Neural cell (in vitro differentiated cells): ENCODE data around the gene GAS7. TPM values are rescaled to one million over a fixed set of nuclear protein-coding genes. Genes with fewer than 3 reads are reported as not detected.

ENCODE experiments used
- H2AFZ ChIP-seq: fragments of 200-600, 300-800 bp; sonication (generic), shearing (Covaris generic); 2 replicates; pipeline ENCODE4 v1.6.0; 2014; ENCODE audit warnings: low read depth, mild to moderate bottlenecking, antibody characterized with exemption, low read length, moderate library complexity
- H3F3A ChIP-seq: fragments of 200-600 bp; shearing (Covaris generic); 2 replicates; pipeline ENCODE4 v1.6.1; 2016; ENCODE audit warnings: mild to moderate bottlenecking, moderate library complexity, mixed read lengths, antibody characterized with exemption, low read length; ENCODE audit not compliant: insufficient read depth, poor library complexity, severe bottlenecking
- H3K27ac ChIP-seq: fragments of 200-600, 300-800 bp; sonication (generic), shearing (Covaris generic); 2 replicates; pipeline ENCODE4 v1.5.1; 2014; ENCODE audit warnings: mild to moderate bottlenecking, low read length, moderate library complexity
- H3K27me3 ChIP-seq: fragments of 300-800, 200-600 bp; sonication (generic), shearing (Covaris generic); 2 replicates; pipeline ENCODE4 v1.6.0; 2014; ENCODE audit warnings: mild to moderate bottlenecking, low read depth, low read length, moderate library complexity; ENCODE audit not compliant: insufficient read depth
- H3K36me3 ChIP-seq: fragments of 300-800, 200-600 bp; sonication (generic), shearing (Covaris generic); 2 replicates; pipeline ENCODE4 v1.5.1; 2014; ENCODE audit warnings: mild to moderate bottlenecking, antibody characterized with exemption, low read length, moderate library complexity; ENCODE audit not compliant: insufficient read depth
- H3K4me2 ChIP-seq: fragments of 300-800, 200-600 bp; sonication (generic), shearing (Covaris generic); 2 replicates; pipeline ENCODE4 v1.6.0; 2014; ENCODE audit warnings: mild to moderate bottlenecking, low read length
- H3K4me3 ChIP-seq: fragments of 300-800, 200-600 bp; sonication (generic), shearing (Covaris generic); 2 replicates; pipeline ENCODE4 v1.5.1; 2014; ENCODE audit warnings: mild to moderate bottlenecking, low read length, moderate library complexity
- H3K79me2 ChIP-seq: fragments of 200-600 bp; shearing (Covaris generic); replicated peaks from 2 replicates; pipeline ENCODE4 v1.6.0; 2014; ENCODE audit warnings: mild to moderate bottlenecking, low read length, moderate library complexity; ENCODE audit not compliant: insufficient read depth
- H3K9ac ChIP-seq: fragments of 300-800, 200-600 bp; sonication (generic), shearing (Covaris generic); 2 replicates; pipeline ENCODE4 v1.6.1; 2016; ENCODE audit warnings: mild to moderate bottlenecking, low read length, mixed read lengths
- H3K9me2 ChIP-seq: fragments of 200-600 bp; shearing (Covaris generic); 2 replicates; pipeline ENCODE4 v1.6.1; 2016; ENCODE audit warnings: mild to moderate bottlenecking, low read length, mixed read lengths; ENCODE audit not compliant: insufficient read depth
- H3K9me3 ChIP-seq: fragments of 200-600, 300-800 bp; sonication (generic), shearing (Covaris generic); 2 replicates; pipeline ENCODE4 v1.6.1; 2016; ENCODE audit warnings: mild to moderate bottlenecking, mixed run types, low read length, moderate library complexity, mixed read lengths
- H4K20me1 ChIP-seq: fragments of 200-600 bp; shearing (Covaris generic); 2 replicates; pipeline ENCODE4 v1.6.1; 2016; ENCODE audit warnings: mild to moderate bottlenecking, mixed run types; ENCODE audit not compliant: insufficient read depth
- EP300 ChIP-seq: fragments of 450-650 bp; conservative IDR thresholded peaks from 2 replicates; pipeline ENCODE4 v1.6.1; 2014; ENCODE audit warnings: antibody characterized with exemption, mild to moderate bottlenecking, moderate library complexity; ENCODE audit not compliant: poor library complexity, severe bottlenecking
- EZH2 ChIP-seq: fragments of 200-600, 300-800 bp; shearing (Covaris generic), sonication (generic); IDR thresholded peaks from 2 replicates; pipeline ENCODE4 v1.6.1; 2014; ENCODE audit warnings: antibody characterized with exemption, low read length, borderline replicate concordance, mild to moderate bottlenecking; ENCODE audit not compliant: insufficient read depth, poor library complexity, severe bottlenecking
- MXI1 ChIP-seq: fragments of 450-650 bp; conservative IDR thresholded peaks from 2 replicates; pipeline ENCODE4 v1.6.1; 2014; ENCODE audit warnings: antibody characterized with exemption, mild to moderate bottlenecking; ENCODE audit not compliant: poor library complexity, severe bottlenecking
- POLR2AphosphoS5 ChIP-seq: IDR thresholded peaks from 2 replicates; pipeline ENCODE4 v1.6.1; 2012
- RAD21 ChIP-seq: fragments of 450-650 bp; conservative IDR thresholded peaks from 2 replicates; pipeline ENCODE4 v1.6.1; 2014; ENCODE audit warnings: antibody characterized with exemption, mild to moderate bottlenecking, moderate library complexity
- SMC3 ChIP-seq: fragments of 450-650 bp; conservative IDR thresholded peaks from 2 replicates; pipeline ENCODE4 v1.6.1; 2014; ENCODE audit warnings: antibody characterized with exemption, mild to moderate bottlenecking, moderate library complexity; ENCODE audit not compliant: poor library complexity
- polyA plus RNA-seq: library from polyadenylated mRNA; depleted of rRNA; stranded (reverse); fragments of >200 nt; gene quantifications from 2 replicates; pipeline ENCODE4 v1.2.3, GENCODE V29; 2014
- TF ChIP-seq, protein P1 (sequence below): fragments of 450-650 bp; IDR thresholded peaks from 2 replicates; pipeline ENCODE4 v1.5.1; 2014; ENCODE audit warnings: antibody characterized with exemption, mild to moderate bottlenecking, moderate library complexity; ENCODE audit not compliant: poor library complexity, severe bottlenecking
- TF ChIP-seq, protein P2 (sequence below): IDR thresholded peaks from 2 replicates; pipeline ENCODE4 v1.6.1; 2012; ENCODE audit warnings: borderline replicate concordance

GAS7 gene
- polyA plus RNA-seq, 1 donor from 2014 or later = 23.6 TPM

DNA sequence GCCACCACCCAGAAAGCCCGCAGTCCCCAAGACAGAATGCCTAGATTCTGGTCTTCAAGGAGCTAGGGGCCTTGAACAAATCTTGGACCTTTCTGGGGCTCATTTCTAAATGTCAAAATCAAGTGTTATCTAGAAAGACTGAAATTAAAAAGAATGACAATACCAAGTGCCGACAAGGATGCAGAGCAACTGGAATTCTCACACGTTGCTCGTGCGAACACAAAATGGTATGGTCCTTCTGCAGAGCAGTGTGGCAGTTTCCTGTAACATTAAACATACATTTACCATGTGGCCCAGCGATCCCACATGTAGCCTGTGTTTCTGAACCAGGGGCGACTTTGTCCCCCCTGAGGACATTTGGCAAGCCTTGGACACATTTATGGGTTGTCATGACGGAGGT, 137.9 kb downstream of the GAS7 start:
- Histone ChIP-seq H3K4me2 (no peak overlapping the region), H3K27ac (peak overlapping the region; percentile 82), H3K36me3 (no peaks in the 10 kb centered on the region)

DNA sequence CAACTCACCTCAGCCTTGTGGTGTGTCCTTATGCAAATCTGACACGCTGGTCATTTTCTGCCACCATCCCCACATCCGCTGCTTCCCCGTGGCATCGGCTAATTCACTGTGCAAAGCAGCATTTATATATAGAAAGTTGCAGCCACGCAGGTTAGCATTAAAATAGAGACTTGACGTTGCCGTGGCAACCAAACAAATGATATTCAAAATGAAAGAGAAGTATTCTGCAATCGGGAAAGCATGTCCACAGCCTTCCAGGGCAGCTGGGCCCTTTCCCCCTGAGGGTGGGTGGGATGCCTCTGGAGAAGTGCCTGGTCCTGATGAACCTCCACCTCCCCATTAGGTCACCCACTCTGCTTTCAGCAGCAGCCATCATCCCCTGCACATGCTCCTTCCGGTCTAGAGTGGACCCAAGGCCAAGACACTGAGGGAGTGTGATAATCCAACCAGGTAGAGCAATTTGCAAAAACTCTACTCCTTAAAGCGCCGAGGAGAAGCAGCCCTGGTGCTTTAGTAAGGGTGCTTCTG, 138.7 kb downstream of the GAS7 start:
- H3K36me3 ChIP-seq = no peaks in the 10 kb centered on the region
- H3K4me3 ChIP-seq = peak overlapping the region; percentile 55
- TF ChIP-seq POLR2AphosphoS5 (peak; percentile 46), EP300 (peak; percentile 77), RAD21 (peak; percentile 38), SMC3 (peak; percentile 23), EZH2 (no peak), MXI1 (peak; percentile 52)
- TF ChIP-seq, protein P1, sequence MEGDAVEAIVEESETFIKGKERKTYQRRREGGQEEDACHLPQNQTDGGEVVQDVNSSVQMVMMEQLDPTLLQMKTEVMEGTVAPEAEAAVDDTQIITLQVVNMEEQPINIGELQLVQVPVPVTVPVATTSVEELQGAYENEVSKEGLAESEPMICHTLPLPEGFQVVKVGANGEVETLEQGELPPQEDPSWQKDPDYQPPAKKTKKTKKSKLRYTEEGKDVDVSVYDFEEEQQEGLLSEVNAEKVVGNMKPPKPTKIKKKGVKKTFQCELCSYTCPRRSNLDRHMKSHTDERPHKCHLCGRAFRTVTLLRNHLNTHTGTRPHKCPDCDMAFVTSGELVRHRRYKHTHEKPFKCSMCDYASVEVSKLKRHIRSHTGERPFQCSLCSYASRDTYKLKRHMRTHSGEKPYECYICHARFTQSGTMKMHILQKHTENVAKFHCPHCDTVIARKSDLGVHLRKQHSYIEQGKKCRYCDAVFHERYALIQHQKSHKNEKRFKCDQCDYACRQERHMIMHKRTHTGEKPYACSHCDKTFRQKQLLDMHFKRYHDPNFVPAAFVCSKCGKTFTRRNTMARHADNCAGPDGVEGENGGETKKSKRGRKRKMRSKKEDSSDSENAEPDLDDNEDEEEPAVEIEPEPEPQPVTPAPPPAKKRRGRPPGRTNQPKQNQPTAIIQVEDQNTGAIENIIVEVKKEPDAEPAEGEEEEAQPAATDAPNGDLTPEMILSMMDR = no peak
- H3F3A ChIP-seq = no peaks in the 10 kb centered on the region
- H2AFZ ChIP-seq = peak overlapping the region; percentile 7
- H3K9ac ChIP-seq = peak overlapping the region; percentile 52
- H4K20me1 ChIP-seq = no peaks in the 10 kb centered on the region
- H3K9me2 ChIP-seq = no peaks in the 10 kb centered on the region
- H3K4me2 ChIP-seq = peak overlapping the region; percentile 53
- no peaks in the 10 kb centered on the region for H3K9me3 ChIP-seq
- peak overlapping the region; percentile 82 for H3K27ac ChIP-seq
- H3K79me2 ChIP-seq = no peaks in the 10 kb centered on the region
- H3K27me3 ChIP-seq = no peaks in the 10 kb centered on the region

More for the DNA sequence above, 137.9 kb downstream of the GAS7 start:
- Histone ChIP-seq H2AFZ (no peak overlapping the region), H3K79me2 (no peaks in the 10 kb centered on the region), H3K27me3 (no peaks in the 10 kb centered on the region), H3K9me2 (no peaks in the 10 kb centered on the region), H3F3A (no peaks in the 10 kb centered on the region), H3K4me3 (no peak overlapping the region), H4K20me1 (no peaks in the 10 kb centered on the region), H3K9ac (peak overlapping the region; percentile 52), H3K9me3 (no peaks in the 10 kb centered on the region)
- TF ChIP-seq, protein P2, sequence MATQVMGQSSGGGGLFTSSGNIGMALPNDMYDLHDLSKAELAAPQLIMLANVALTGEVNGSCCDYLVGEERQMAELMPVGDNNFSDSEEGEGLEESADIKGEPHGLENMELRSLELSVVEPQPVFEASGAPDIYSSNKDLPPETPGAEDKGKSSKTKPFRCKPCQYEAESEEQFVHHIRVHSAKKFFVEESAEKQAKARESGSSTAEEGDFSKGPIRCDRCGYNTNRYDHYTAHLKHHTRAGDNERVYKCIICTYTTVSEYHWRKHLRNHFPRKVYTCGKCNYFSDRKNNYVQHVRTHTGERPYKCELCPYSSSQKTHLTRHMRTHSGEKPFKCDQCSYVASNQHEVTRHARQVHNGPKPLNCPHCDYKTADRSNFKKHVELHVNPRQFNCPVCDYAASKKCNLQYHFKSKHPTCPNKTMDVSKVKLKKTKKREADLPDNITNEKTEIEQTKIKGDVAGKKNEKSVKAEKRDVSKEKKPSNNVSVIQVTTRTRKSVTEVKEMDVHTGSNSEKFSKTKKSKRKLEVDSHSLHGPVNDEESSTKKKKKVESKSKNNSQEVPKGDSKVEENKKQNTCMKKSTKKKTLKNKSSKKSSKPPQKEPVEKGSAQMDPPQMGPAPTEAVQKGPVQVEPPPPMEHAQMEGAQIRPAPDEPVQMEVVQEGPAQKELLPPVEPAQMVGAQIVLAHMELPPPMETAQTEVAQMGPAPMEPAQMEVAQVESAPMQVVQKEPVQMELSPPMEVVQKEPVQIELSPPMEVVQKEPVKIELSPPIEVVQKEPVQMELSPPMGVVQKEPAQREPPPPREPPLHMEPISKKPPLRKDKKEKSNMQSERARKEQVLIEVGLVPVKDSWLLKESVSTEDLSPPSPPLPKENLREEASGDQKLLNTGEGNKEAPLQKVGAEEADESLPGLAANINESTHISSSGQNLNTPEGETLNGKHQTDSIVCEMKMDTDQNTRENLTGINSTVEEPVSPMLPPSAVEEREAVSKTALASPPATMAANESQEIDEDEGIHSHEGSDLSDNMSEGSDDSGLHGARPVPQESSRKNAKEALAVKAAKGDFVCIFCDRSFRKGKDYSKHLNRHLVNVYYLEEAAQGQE = no peak
- TF ChIP-seq EZH2 (no peak), MXI1 (no peak), RAD21 (no peak)
